GM19238 (cell line): ENCODE results near the gene SNX25.
A peak's percentile ranks its signal among the peaks of the same experiment; 100 is the strongest.

Experiments
- DNase-seq: peaks from one replicate; pipeline ENCODE4 v3.0.0; 2011; ENCODE audit warnings: low spot score; ENCODE audit not compliant: insufficient read length

SNX25 gene

DNA sequence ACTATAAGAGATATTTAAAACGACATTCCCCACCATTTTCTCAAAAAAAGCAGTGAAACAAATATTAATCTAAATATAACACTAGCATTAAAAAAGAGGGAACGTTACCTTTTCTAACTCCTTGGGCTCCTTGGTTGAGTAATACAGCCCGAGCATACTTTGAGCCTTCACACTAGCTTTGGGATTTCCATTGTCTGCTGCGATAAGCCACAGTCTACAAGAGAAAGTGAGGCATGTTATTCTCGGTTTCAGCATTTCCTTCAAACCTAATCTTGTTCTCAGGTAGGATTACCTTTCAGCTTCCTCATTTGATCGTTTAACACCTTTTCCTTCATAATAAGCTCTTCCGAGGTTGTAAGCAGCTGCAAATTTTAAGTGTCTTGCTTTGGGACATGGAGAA lies 164.6 kb downstream of the SNX25 start:
- no peak for DNase-seq

DNA sequence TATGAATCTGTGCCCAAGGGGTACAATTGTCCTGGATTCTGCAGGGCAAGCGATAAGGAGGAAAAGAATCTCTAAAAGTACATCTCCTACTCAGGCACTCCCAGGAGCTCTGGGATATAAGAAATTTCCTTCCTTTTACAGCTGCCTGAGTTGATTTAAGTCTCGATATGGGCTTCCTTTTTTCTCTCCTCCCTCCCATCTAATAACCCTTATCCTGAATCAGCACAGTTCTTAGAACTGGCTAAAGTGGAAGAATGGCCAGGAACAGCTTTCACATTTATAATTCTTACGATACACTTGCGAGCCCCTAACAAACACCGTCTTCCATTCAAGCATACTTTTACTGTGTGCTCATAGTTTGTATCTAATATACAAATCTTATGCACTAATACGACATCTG lies 165.2 kb downstream of the SNX25 start:
- no peak for DNase-seq

DNA sequence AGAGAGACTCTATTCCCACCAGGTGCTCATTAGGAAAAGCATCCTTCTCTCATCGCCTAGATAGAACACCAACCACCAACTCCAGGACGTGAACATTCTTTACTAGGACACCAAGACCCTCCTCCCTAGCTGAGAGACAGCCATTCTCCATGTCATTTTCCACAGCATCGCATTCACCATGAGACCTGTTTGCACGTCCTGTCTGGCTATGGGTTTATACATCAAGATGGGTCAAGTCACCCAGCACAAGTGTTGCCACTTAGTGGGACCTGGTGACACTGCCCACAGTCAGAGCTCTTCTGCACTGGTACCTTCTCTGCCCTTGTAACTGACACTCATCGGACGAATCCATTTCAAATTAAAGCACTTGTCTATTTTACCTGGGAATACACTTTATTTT lies 168.9 kb downstream of the SNX25 start:
- DNase-seq = no peak

DNA sequence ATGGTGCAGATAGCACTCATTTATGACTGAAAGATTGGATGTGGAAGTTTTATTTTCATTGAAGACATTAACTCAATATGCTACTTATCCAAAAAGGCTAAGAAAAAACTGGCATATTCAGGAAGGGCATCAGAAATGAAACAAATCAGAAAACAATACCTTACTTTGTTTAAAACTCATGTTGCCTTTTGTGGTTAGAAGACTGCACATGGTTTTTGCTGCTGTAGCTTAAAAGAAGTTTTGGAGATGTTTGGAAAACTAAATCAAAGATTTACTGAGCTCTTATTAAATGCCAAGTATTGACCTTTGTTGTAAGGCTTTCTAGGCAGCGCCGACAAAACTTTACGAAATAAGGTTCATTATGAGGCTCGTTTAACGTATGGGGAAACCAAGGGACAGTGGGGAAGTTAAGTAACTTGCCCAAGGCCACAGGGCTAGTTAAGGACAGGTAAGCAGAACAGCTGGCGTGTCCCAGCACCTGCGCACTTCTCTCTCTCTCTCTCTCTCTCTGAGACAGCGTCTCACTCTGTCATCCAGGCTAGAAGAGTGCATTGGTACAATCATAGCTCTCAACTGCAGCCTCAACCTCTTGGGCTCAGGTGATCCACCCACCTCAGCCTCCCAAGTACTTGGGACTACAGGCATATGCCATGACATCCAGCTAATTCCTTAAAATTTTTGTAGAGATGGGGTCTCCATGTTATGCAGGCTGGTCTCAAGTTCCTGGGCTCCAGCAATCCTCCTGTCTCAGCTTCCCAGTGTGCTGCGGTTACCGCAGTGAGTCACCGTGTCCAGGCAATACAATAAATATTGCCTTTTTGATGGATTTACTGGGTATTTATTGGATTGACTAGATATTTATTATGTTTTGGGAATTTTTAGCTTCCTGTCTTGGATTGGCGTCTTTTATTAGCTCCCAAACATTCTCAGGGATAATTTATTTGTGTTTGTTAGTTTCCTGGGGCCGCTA lies 170.2 kb downstream of the SNX25 start:
- no peak for DNase-seq

DNA sequence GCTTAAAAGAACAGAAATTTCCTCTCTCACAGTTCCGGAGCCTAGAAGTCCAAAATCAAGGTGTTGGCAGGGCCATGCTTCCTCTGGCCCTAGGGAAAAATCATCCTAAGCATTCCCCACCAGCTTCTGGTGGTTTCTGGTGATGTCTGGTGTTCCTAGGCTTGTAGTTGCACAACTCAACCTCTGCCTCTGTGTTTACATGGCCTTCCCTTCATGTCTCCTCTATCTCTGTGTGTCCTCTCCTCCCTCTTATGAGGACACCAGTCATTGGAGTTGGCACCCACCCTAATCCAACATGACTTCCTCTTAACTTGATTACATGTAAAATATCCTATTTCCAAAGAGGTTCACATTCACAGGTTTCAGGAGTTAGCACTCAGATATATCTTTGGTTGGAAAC lies 170.9 kb downstream of the SNX25 start:
- no peak for DNase-seq

DNA sequence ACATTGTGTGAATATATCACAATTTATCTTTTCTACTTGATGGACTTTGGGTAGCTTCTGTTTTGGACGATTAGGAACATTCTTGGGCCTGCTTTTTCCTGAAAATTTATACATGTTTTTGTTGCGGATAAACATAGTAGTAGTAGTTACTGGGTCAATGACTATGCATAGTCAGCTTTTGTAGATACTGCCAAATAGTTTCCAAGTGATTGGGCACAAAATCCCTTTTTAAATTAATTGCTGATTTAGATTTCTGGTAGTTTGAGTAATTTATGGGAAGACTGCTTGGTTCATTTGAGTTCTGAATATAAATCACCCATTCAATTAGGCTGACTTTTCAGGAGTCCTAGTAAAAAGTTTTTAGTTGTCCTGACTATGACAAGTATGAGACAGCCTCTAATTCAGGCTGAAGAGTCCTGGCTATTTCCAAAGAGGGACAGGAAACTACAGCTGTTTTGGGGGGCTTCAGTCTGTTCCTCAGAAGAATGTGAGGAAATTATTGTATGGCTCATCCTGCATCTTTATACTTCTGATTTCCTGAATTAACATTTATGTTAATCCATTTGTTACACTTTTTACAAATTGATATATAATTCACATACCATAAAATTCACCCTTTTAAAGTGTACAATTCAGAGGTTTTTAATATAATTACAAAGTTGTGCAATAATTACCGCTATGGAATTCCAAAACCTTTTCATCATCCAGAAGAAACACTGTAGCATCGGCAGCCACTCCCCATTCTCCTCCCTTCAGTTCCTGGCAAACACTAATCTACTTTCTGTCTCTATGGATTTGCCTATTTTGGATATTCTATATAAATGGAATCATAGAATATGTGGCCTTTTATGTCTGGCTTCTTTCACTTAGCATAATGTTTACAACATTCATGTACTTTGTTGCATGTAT lies 172.1 kb downstream of the SNX25 start:
- DNase-seq = no peak

DNA sequence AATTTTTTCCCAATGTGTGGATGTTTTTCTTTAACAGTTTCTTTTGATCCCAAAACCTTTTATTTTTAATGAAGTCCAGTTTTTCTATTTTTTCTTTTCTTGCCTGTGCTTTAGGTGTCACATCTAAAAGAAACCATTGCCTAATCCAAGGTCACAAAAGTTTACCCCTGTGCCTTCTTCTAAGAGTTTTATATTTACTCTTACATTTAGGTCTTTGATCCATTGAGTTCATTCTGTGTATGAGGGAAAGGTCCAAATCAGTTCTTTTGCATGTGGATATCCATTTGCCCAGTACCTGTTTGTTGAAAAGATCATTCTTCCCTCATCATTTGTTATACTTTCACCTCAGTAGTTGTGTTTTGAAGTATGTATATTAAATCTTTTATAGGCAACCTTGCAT lies 173.4 kb downstream of the SNX25 start:
- no peak for DNase-seq

DNA sequence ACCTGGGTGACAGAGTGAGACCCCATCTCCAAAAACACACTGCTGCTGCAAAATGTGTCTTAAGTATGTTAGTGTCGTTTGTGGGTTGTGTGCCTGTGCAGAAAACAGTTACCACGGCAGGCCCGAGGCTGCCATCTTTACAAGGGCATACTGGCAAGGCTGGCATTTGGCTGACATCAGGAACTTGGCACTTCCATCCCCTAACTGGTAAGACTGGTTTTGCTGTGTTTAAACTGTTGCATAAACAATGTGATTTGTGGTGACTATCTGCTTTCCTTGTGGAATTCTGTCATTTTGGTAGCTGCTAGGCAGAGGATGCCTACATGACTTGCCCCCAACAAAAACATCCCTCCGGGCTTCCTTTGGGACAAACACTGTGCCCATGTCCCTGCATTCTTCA lies 174.1 kb downstream of the SNX25 start:
- DNase-seq = no peak

DNA sequence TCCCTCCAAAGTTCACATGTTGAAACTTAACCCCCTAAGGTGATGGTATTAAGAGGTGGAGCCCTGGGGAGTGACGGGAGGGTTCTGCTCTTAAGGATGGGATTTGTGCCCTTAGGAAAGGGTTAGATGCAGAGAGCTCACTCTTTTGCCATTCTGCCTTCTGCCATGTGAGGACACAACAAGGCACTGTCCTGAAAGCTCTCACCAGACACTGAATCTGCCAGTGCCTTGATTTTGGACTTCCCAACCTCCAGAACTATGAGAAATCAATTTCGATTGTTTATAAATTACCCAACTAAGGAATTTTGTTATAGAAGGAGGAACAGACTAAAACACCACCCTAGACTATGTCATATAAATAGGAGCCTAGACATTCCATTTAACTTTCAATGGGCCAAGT lies 174.7 kb downstream of the SNX25 start:
- no peak for DNase-seq

DNA sequence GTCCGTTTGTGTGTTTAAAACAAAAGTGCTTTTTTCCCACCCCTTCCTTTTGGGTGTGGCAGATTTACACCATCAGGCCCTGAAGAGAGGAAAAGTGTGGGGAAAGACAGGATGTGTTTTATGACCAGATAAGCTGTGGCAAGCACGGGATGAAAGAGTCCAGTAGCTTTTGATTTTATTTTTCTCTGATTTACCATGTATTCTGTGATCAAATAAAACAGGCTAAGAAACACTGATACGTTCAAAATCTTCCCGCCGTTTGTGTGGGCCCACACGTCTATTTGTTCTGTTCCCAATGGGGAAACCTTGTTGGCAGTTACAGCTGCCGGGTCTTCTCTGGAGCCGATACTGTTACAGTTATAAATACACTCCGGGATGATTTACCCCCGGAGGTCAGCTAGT lies 175.5 kb downstream of the SNX25 start:
- DNase-seq = no peak

DNA sequence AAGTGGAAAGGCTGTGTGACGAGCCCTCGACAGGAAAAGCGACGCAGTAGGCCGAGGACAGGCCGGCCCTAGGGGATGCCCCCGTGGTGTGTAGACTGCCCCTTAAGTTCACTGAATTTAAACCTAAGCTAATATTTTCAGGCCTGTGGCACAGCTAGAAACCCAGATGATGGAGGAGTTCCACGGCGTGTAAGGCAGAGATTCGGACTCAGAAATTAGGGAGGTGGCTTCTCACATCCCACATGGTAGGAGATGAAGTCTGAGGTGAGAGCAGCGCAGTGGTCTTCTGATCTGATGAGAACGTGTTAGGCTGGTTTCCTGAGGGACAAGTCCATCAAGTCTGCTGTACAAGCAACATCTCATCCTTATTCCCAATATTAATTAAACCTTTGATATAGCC lies 178.6 kb downstream of the SNX25 start:
- DNase-seq = no peak

DNA sequence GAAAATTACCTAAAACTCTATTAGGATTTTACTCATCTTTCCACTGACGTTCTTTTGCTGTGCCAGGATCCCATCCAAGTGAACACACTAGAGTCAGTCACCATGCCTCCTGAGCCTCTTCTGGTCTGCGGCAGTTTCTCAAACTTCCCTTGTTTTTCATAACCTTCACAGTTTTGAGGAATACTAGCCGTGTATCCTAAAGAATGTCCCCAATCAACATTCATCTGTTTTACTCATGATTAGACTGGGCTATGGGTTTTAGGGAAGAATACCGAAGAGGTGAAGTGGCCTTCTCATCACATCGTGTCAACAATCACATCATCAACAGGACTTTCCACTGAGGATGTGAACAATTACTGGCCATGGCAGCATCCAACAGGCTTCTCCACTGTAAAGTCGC lies 181.5 kb downstream of the SNX25 start:
- no peak for DNase-seq

DNA sequence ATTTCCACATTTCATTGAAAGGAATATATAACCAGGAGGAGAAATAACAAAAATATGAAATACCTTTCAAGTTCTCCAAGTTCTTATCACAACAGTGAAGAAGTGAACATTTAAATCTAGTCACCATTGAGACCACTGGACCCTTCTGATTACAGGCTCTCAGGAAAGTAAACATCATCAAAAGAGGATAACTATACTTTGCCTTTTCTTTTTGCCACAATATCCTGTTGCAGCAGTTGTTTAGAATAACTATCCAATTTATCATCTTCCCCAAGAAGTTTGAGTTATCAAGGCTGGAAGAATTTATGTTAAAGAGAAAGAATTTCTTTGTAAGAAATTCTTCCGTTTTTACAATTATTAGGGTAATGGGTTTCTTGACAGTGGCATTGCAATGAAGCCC lies 182.8 kb downstream of the SNX25 start:
- no peak for DNase-seq

DNA sequence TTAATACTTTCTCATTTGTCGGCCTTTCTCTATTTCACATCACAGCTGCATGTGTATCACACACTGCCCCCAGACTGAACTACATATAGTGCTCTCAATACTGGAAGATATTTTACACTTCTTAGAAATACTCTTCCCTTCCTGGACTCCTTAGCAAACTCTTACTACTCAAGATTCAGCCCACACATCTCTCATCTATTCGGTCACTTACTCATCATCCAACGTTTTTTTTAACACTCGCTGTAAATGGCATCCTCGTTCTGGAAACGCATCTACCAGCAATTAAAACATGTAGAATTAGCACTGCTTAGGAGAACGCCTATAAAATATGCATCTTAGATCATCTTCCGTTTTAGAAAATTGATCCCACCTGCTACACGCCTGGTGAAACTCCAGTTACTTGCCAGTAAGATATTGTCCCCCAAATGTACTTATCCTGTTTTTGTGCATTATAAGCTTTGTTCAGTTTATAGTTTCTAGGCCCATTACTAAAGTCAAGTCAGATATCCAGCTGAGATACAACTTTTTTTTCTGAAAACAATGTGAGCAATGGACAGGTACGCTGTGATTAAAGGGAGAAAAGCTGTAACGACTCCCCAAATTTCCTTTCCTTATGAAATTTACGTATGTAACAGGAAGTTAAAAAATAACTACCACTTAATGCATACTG lies 185.3 kb downstream of the SNX25 start:
- no peak for DNase-seq

DNA sequence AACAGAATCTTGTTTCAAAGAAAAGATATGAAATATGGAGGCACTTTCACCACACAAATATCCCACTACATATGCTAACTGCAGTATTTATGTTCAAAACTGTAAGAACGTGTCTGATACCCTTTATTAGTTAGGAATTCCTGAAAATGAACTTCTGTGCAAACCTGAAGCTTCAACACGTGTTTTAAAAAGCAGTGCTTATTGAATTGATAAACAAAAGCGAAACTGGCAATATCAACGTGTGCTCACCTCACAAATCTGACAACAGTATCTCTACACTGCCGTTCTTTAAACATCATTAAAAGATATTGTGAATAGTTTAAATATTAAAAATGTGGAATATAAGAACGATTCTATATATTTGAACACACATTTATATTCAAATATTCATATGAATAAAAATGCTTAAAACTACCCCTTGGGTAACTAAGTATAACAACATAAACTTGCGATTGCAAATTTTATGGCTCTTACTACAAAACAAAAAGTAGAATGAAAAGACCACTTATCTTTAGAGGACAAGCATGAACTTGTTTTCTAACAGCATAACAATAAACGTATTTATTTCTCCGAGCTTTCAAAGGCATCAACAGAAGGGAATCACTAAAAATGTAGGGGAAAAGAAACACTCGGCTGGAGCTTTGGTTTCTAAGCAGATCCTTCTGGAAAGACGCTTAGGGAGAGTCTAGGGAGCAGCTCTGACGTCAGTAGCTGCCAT lies 186.0 kb downstream of the SNX25 start, which contains the start of gene LRP2BP:
LRP2BP (minus strand) TSS at position 687 of the 718 bp plus-strand sequence. CDS start 17,738 bp downstream, outside the sequence.
- DNase-seq = no peak

DNA sequence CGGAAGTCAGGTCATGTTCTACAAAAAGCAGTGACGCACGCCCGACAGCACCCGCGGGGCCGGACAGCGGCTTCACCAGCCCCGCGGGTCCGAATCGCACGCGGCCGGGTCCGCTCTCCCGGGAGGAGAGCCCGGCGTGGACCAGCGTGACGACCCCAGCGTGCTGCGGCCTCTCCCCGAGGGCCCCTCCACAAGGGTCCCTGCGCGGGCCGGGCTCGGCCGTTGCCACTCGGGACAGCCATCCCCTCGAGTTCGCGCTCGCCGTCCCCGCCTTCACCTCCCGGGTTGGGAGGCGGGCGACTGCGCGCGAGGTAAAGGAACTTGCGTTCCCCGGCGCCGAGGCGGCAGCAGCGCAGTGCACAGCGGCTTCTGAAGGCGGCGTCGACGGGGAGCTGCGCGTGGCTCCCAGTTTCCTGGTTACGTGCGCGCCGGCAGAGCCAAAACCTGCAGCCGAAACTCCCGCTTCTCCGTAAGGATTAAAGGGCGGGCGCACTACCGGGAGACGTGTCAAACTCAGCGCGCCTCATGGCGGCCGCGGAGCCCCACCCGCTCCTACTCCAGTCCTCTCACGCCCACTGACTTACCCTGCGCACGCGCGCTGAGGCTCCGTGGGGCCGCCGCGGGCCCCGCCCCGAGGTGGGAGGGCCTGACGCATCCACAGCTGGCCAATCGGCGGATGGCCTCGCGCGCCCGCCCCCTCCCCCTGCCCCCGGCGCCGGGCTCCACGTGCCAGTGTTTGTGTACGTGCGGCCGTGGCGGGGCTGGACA lies 186.7 kb downstream of the SNX25 start:
- peak; percentile 91 for DNase-seq

DNA sequence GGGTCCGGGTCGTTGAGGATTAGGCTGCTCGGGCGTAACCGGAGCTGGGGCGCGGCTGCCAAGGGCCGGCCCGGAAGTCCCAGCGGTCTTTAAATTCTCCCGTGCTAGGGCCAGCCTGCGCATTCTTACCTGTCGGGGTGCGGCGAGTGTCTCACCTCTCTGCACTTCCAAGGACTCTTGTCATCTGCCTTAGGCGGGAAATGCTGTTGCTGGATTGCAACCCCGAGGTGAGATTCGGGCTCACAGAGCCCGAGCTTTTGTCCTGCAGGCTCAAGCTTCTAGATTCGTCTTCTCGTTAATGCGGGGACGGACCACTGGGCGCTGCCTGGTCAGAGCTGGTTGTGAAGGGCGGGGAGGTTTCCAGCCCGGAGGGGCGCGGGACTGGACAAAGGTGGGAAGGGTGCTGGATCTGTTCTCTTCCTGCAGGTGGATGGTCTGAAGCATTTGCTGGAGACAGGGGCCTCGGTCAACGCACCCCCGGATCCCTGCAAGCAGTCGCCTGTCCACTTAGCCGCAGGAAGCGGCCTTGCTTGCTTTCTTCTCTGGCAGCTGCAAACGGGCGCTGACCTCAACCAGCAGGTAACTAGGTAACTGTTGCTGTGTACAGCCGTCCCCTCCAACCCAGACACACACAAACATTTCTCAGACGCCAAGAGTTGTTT lies 187.5 kb downstream of the SNX25 start, which contains the start of gene ANKRD37:
ANKRD37 (plus strand) TSS at position 118 of the 662 bp plus-strand sequence; CDS start at position 201, 83 bp downstream.
- DNase-seq = no peak

DNA sequence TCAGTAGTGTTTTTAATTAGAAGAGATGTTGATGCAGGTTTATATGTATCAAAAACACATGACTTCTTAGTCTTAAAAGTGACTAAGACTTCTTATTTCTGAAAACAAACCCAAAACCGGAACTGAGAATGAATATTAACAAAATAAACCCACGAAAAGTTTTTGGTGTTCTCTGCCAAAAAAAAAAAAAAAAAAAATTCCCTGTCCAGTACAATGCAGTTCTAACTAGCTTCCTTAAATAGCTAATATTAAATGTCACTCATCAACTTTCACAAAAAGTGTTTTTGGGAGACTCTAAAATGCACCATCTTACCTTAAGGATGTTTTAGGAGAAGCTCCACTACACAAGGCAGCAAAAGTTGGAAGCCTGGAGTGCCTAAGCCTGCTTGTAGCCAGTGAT lies 189.2 kb downstream of the SNX25 start:
- no peak for DNase-seq

DNA sequence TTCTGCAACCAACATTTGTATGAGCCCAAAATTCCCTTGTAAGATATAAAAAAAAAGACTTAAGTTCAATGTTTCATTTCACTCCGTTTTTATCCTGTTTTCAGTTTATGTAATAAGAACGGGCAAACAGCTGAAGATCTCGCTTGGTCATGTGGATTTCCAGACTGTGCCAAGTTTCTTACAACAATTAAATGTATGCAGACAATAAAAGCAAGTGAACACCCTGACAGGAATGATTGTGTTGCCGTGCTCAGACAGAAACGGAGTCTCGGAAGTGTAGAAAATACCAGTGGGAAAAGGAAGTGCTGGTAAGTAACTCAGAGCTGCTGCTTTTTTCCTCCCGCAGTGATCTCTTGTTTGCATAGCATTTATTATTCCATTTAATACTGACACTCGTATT lies 190.1 kb downstream of the SNX25 start:
- DNase-seq = no peak
